Activated CD8-positive, alpha-beta memory T cell treated with anti-CD3 and anti-CD28 coated beads, Interleukin-2, amount 10 ng/mL, durations not matched to agents 7 days and 5 days (primary cell): ENCODE measurements around the gene PSMD13. TPM values are rescaled to one million over a fixed set of nuclear protein-coding genes. Genes with fewer than 3 reads are reported as not detected.

ENCODE experiments used
- ATAC-seq: fragments of 150-1000 bp; cut with Tn5 transposase; one replicate; pipeline ENCODE4 v1.10.0; 2021; ENCODE audit warnings: moderate library complexity
- CTCF ChIA-PET: fragments of 350-600 bp; sonication (Branson Sonifier 250); formaldehyde crosslinking; loops from one replicate; lab custom pipeline; 2021; ENCODE audit warnings: antibody characterized with exemption; lab: Charles Lee
- DNase-seq: peaks from one replicate; pipeline ENCODE4 v3.0.0-alpha.2; 2020
- H3K27ac Mint-ChIP-seq: one replicate; pipeline ENCODE4 v1.8.0; 2021; ENCODE audit warnings: mild to moderate bottlenecking, mixed read lengths
- H3K27me3 Mint-ChIP-seq: one replicate; pipeline ENCODE4 v1.8.0; 2021; ENCODE audit warnings: mixed read lengths
- H3K36me3 Mint-ChIP-seq: one replicate; pipeline ENCODE4 v1.8.0; 2021; ENCODE audit warnings: mild to moderate bottlenecking, mixed read lengths
- H3K4me1 Mint-ChIP-seq: one replicate; pipeline ENCODE4 v1.8.0; 2021; ENCODE audit warnings: mixed read lengths
- H3K4me3 Mint-ChIP-seq: one replicate; pipeline ENCODE4 v1.8.0; 2021; ENCODE audit warnings: mild to moderate bottlenecking, moderate library complexity, mixed read lengths
- H3K9me3 Mint-ChIP-seq: one replicate; pipeline ENCODE4 v1.8.0; 2022; ENCODE audit warnings: low read depth, mixed read lengths
- total RNA-seq, 2 experiments: library from RNA; stranded (reverse); gene quantifications; one replicate each; pipeline ENCODE4 v1.2.3, GENCODE V29; 2021

Gene PSMD13
- total RNA-seq, 2 experiments from 2014 or later: 166 to 199 TPM

- ATAC-seq (no peak), DNase-seq (no peak)
- no peak overlapping the region for H3K27ac Mint-ChIP-seq
- CTCF ChIA-PET: interaction anchor here (3.3 kb wide), 1 partner anchor 9 kb away, joined by 14 read pairs; no protein-coding TSS in a partner anchor
- peaks cover 7% of the 10 kb centered on the region for H3K27me3 Mint-ChIP-seq
- H3K9me3 Mint-ChIP-seq: no peaks in the 10 kb centered on the region
- H3K4me3 Mint-ChIP-seq: no peak overlapping the region
- peaks cover 45% of the 10 kb centered on the region for H3K4me1 Mint-ChIP-seq
- H3K36me3 Mint-ChIP-seq: peaks cover 12% of the 10 kb centered on the region
Measured at GRCh38 chr11:295351-296170, 58.8 kb downstream of the PSMD13 start.

GRCh38 chr11:296171-297050, 59.6 kb downstream of the PSMD13 start:
- peak overlapping the region; percentile 86 for H3K27ac Mint-ChIP-seq
- H3K4me1 Mint-ChIP-seq: peaks cover 39% of the 10 kb centered on the region
- no peak overlapping the region for H3K4me3 Mint-ChIP-seq
- H3K36me3 Mint-ChIP-seq: peaks cover 6% of the 10 kb centered on the region
- DNase-seq (no peak), ATAC-seq (no peak)
- H3K27me3 Mint-ChIP-seq: peaks cover 14% of the 10 kb centered on the region
- CTCF ChIA-PET: no interaction called here
- H3K9me3 Mint-ChIP-seq: no peaks in the 10 kb centered on the region

- CTCF ChIA-PET: interaction anchor here (1.2 kb wide), 1 partner anchor 47 kb away, joined by 4 read pairs; no protein-coding TSS in a partner anchor
- peak; percentile 72 for DNase-seq
- peak; percentile 46 for ATAC-seq
- Mint-ChIP-seq H3K27me3 (peaks cover 14% of the 10 kb centered on the region), H3K36me3 (peaks cover 6% of the 10 kb centered on the region), H3K4me3 (peak overlapping the region; percentile 45), H3K27ac (peak overlapping the region; percentile 86), H3K4me1 (peaks cover 37% of the 10 kb centered on the region), H3K9me3 (no peaks in the 10 kb centered on the region)
Measured at GRCh38 chr11:297051-297585, 60.3 kb downstream of the PSMD13 start.

GRCh38 chr11:297586-298405, 61.0 kb downstream of the PSMD13 start:
- Mint-ChIP-seq H3K4me3 (peak overlapping the region; percentile 45), H3K27me3 (peaks cover 18% of the 10 kb centered on the region), H3K36me3 (peaks cover 6% of the 10 kb centered on the region), H3K9me3 (no peaks in the 10 kb centered on the region), H3K27ac (peak overlapping the region; percentile 86), H3K4me1 (peaks cover 37% of the 10 kb centered on the region)
- DNase-seq (peak; percentile 90), ATAC-seq (peak; percentile 68)
- CTCF ChIA-PET: interaction anchor here (1.0 to 1.2 kb wide), 2 partner anchors 17 to 47 kb away, joined by 3 to 4 read pairs; no protein-coding TSS in a partner anchor

GRCh38 chr11:298406-299065, 61.8 kb downstream of the PSMD13 start:
- peak overlapping the region; percentile 86 for H3K27ac Mint-ChIP-seq
- H3K4me1 Mint-ChIP-seq: peaks cover 40% of the 10 kb centered on the region
- CTCF ChIA-PET: interaction anchor here (1.0 to 3.5 kb wide), 3 partner anchors 11 to 47 kb away, joined by 3 to 13 read pairs (median 5); no protein-coding TSS in a partner anchor
- H3K4me3 Mint-ChIP-seq: no peak overlapping the region
- DNase-seq (no peak), ATAC-seq (no peak)
- H3K36me3 Mint-ChIP-seq: peaks cover 4% of the 10 kb centered on the region
- no peaks in the 10 kb centered on the region for H3K9me3 Mint-ChIP-seq
- H3K27me3 Mint-ChIP-seq: peaks cover 20% of the 10 kb centered on the region

- DNase-seq (no peak), ATAC-seq (no peak)
- CTCF ChIA-PET: interaction anchor here (1.0 to 3.5 kb wide), 3 partner anchors 10 to 48 kb away, joined by 3 to 13 read pairs (median 5); no protein-coding TSS in a partner anchor
- Mint-ChIP-seq H3K36me3 (peaks cover 1% of the 10 kb centered on the region), H3K4me1 (peaks cover 45% of the 10 kb centered on the region), H3K4me3 (no peak within 1 kb of the TSS), H3K27me3 (peaks cover 20% of the 10 kb centered on the region), H3K9me3 (no peaks in the 10 kb centered on the region), H3K27ac (peak within 1 kb of the TSS; percentile 86)
Measured at GRCh38 chr11:299081-299891, 62.5 kb downstream of the PSMD13 start, which contains the start of gene IFITM5. IFITM5 (minus strand) TSS chr11:299526; CDS start chr11:299490, 36 bp downstream.

GRCh38 chr11:299951-300735, 63.4 kb downstream of the PSMD13 start:
- no peaks in the 10 kb centered on the region for H3K9me3 Mint-ChIP-seq
- H3K4me3 Mint-ChIP-seq: no peak overlapping the region
- peaks cover 46% of the 10 kb centered on the region for H3K4me1 Mint-ChIP-seq
- CTCF ChIA-PET: interaction anchor here (0.8 to 3.5 kb wide), 4 partner anchors 42 to 97 kb away, joined by 3 to 13 read pairs (median 4); no protein-coding TSS in a partner anchor
- ATAC-seq: no peak
- no peak overlapping the region for H3K27ac Mint-ChIP-seq
- H3K27me3 Mint-ChIP-seq: peaks cover 20% of the 10 kb centered on the region
- no peak for DNase-seq
- peaks cover under 1% of the 10 kb centered on the region for H3K36me3 Mint-ChIP-seq

Other genes starting within 250 kb of the PSMD13 start
- gene SCGB1C1, start 43.9 kb upstream of the PSMD13 start, total RNA-seq: not detected
- 10 to 100 TPM; 28.8 to 31.7 TPM for gene BET1L, start 29.6 kb upstream of the PSMD13 start, total RNA-seq
- gene RIC8A, start 29.3 kb upstream of the PSMD13 start, total RNA-seq: 100 to 1,000 TPM; 110 to 113 TPM
- gene SIRT3, start 634 bp upstream of the PSMD13 start, total RNA-seq: 10 to 100 TPM; 12.8 to 15.9 TPM
- 1 to 10 TPM; 3.8 to 6.9 TPM for gene NLRP6, start 41.4 kb downstream of the PSMD13 start, total RNA-seq
- 100 to 1,000 TPM; 214 to 229 TPM for gene PGGHG, start 52.1 kb downstream of the PSMD13 start, total RNA-seq
- not detected for gene IFITM5, start 62.5 kb downstream of the PSMD13 start, total RNA-seq
- 1,000 to 10,000 TPM in 1 of 2 experiments, 100 to 1,000 TPM in 1; 646 to 1,401 TPM for gene IFITM2, start 70.8 kb downstream of the PSMD13 start, total RNA-seq
- 100 to 1,000 TPM; 459 to 909 TPM for gene IFITM1, start 77.1 kb downstream of the PSMD13 start, total RNA-seq
- gene IFITM3, start 83.9 kb downstream of the PSMD13 start, total RNA-seq: 100 to 1,000 TPM in 1 of 2 experiments, 10 to 100 TPM in 1; 53.7 to 166 TPM
- under 1 TPM in 1 of 2 experiments, not detected in 1; 0.32 TPM for gene B4GALNT4, start 132.5 kb downstream of the PSMD13 start, total RNA-seq
- under 1 TPM; 0.09 to 0.18 TPM for gene PKP3, start 157.2 kb downstream of the PSMD13 start, total RNA-seq
- gene SIGIRR, start 178.0 kb downstream of the PSMD13 start, total RNA-seq: 100 to 1,000 TPM in 1 of 2 experiments, 10 to 100 TPM in 1; 96.2 to 198 TPM
- gene ANO9, start 205.0 kb downstream of the PSMD13 start, total RNA-seq: 10 to 100 TPM; 33.0 to 79.4 TPM
- gene PTDSS2, start 213.3 kb downstream of the PSMD13 start, total RNA-seq: 10 to 100 TPM; 26.6 to 31.2 TPM